IPS-18a (cell line): Measurements from ENCODE around the gene PGAP3.
A peak's percentile ranks its signal among the peaks of the same experiment; 100 is the strongest.

Source experiments
- H3K27ac ChIP-seq: one replicate; pipeline ENCODE4 v1.5.1; 2013; ENCODE audit warnings: low read length
- H3K27me3 ChIP-seq: one replicate; pipeline ENCODE4 v1.6.1; 2013; ENCODE audit warnings: mild to moderate bottlenecking, low read length; ENCODE audit not compliant: control insufficient read depth, insufficient read depth
- H3K36me3 ChIP-seq: one replicate; pipeline ENCODE4 v1.6.1; 2013; ENCODE audit warnings: low read depth, low read length; ENCODE audit not compliant: control insufficient read depth
- H3K4me1 ChIP-seq: one replicate; pipeline ENCODE4 v1.6.1; 2013; ENCODE audit warnings: low read depth, low read length; ENCODE audit not compliant: control insufficient read depth
- H3K4me3 ChIP-seq: one replicate; pipeline ENCODE4 v1.5.1; 2013; ENCODE audit warnings: low read length
- H3K9ac ChIP-seq: one replicate; pipeline ENCODE4 v1.6.1; 2013; ENCODE audit warnings: mild to moderate bottlenecking, low read length, moderate library complexity
- H3K9me3 ChIP-seq: one replicate; pipeline ENCODE4 v1.6.1; 2013; ENCODE audit warnings: low read depth, low read length; ENCODE audit not compliant: control insufficient read depth

The PGAP3 gene

GRCh38 chr17:39634384-39634871, 53.4 kb downstream of the PGAP3 start:
- no peaks in the 10 kb centered on the region for H3K36me3 ChIP-seq
- H3K27me3 ChIP-seq, result peaks cover 4% of the 10 kb centered on the region
- peaks cover 41% of the 10 kb centered on the region for H3K4me1 ChIP-seq
- H3K9me3 ChIP-seq, result no peaks in the 10 kb centered on the region
- H3K9ac ChIP-seq, result no peak overlapping the region
- no peak overlapping the region for H3K4me3 ChIP-seq
- no peak overlapping the region for H3K27ac ChIP-seq

- Histone ChIP-seq H3K9me3 (no peaks in the 10 kb centered on the region), H3K4me3 (no peak overlapping the region), H3K4me1 (peaks cover 49% of the 10 kb centered on the region), H3K27ac (no peak overlapping the region), H3K27me3 (peaks cover 4% of the 10 kb centered on the region), H3K9ac (no peak overlapping the region), H3K36me3 (no peaks in the 10 kb centered on the region)
Observed at GRCh38 chr17:39633570-39634183, 54.2 kb downstream of the PGAP3 start.

- no peak overlapping the region for H3K9ac ChIP-seq
- H3K9me3 ChIP-seq, result no peaks in the 10 kb centered on the region
- peaks cover 53% of the 10 kb centered on the region for H3K4me1 ChIP-seq
- H3K4me3 ChIP-seq, result no peak overlapping the region
- no peaks in the 10 kb centered on the region for H3K36me3 ChIP-seq
- H3K27me3 ChIP-seq, result peaks cover 17% of the 10 kb centered on the region
- H3K27ac ChIP-seq, result no peak overlapping the region
Observed at GRCh38 chr17:39632153-39632941, 55.5 kb downstream of the PGAP3 start.

DNA sequence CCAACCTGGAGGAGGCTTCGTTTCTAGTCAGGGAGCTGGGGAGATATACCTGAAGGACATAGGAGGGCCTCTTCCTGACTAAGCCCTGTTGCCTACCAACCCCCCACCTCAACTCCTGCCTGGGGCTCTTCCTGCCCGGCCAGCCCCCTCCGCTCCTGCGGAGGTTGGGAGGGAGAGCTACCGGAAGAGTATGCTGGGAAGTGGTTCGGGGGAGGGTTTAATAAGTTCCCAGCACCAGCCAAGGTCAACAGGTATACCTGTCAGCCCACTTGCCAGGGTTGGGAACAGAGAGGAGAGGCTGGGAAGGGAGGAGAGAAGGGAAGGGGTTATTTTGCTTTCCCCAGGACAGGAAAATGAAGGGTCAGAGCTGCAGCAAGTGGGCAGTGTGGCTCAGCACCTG, 56.5 kb downstream of the PGAP3 start:
- Histone ChIP-seq H3K27me3 (peaks cover 27% of the 10 kb centered on the region), H3K9ac (no peak overlapping the region), H3K4me3 (peak overlapping the region; percentile 20), H3K27ac (no peak overlapping the region), H3K36me3 (no peaks in the 10 kb centered on the region), H3K4me1 (peaks cover 50% of the 10 kb centered on the region), H3K9me3 (no peaks in the 10 kb centered on the region)

DNA sequence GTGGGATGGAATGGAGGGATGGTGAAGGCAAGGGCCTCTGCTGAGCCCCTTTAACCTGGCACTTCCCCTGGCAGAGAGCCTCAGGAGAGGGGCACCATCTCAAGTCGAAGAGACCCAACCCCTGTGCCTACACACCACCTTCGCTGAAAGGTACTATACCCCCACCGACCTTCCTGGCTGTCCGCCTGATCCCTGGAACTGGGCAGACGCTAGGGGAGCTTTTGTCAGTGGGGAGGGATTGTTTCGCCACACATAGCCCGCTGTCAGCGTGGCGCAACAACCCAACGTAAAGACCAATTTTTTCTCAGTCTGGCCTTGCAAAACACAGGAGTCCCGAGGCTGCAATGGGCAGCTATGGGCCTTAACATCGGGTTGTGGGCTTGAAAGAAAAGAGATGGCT, 58.0 kb downstream of the PGAP3 start:
- Histone ChIP-seq H3K36me3 (no peaks in the 10 kb centered on the region), H3K4me1 (peaks cover 41% of the 10 kb centered on the region), H3K9ac (no peak overlapping the region), H3K9me3 (no peaks in the 10 kb centered on the region), H3K27me3 (peaks cover 42% of the 10 kb centered on the region), H3K27ac (no peak overlapping the region), H3K4me3 (no peak overlapping the region)

- Histone ChIP-seq H3K4me3 (no peak overlapping the region), H3K4me1 (peaks cover 41% of the 10 kb centered on the region), H3K9me3 (no peaks in the 10 kb centered on the region), H3K36me3 (no peaks in the 10 kb centered on the region), H3K9ac (no peak overlapping the region), H3K27me3 (peaks cover 46% of the 10 kb centered on the region), H3K27ac (no peak overlapping the region)
Observed at GRCh38 chr17:39629494-39629880, 58.4 kb downstream of the PGAP3 start.

DNA sequence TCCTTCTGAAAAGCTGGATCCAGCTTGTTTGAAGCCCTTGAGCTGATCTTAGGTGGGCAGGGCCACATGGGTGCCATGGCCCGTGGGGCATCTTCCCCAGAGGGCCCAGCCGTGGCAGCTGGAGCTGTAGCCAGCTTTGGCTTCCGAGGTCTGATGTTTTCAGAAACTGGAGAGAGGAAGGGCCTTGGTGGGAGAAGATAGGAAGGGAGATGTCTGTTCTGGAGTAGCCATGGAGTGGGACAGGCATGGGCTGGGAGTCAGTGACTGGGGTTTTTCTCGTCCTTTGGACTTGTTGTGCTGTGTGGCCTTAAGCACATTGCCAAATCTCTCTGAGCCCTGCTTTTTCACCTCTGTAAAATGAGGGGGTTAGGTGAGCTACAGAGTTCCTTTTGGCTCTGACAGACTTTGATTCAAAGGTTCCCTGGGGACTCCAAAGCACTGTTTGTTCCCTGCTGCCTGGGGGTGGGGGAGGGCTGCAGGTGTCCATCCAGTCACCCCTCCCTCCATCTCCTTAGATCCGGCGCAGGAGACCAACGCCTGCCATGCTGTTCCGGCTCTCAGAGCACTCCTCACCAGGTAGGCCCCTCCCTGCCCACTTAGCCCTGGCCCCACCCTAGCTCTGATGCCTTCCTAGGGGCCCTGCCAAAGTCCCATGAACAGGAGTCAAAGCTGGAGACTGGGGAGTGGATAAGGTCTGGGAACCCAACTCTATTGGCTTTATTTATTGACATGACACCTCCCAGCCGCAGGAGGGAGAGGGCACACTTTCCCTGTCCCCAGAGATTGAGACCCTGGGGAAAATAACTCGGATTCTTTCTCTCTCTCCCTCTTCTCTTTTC, 59.0 kb downstream of the PGAP3 start:
- Histone ChIP-seq H3K4me3 (no peak overlapping the region), H3K36me3 (no peaks in the 10 kb centered on the region), H3K9me3 (no peaks in the 10 kb centered on the region), H3K4me1 (peaks cover 41% of the 10 kb centered on the region), H3K9ac (no peak overlapping the region), H3K27ac (no peak overlapping the region), H3K27me3 (peaks cover 50% of the 10 kb centered on the region)

DNA sequence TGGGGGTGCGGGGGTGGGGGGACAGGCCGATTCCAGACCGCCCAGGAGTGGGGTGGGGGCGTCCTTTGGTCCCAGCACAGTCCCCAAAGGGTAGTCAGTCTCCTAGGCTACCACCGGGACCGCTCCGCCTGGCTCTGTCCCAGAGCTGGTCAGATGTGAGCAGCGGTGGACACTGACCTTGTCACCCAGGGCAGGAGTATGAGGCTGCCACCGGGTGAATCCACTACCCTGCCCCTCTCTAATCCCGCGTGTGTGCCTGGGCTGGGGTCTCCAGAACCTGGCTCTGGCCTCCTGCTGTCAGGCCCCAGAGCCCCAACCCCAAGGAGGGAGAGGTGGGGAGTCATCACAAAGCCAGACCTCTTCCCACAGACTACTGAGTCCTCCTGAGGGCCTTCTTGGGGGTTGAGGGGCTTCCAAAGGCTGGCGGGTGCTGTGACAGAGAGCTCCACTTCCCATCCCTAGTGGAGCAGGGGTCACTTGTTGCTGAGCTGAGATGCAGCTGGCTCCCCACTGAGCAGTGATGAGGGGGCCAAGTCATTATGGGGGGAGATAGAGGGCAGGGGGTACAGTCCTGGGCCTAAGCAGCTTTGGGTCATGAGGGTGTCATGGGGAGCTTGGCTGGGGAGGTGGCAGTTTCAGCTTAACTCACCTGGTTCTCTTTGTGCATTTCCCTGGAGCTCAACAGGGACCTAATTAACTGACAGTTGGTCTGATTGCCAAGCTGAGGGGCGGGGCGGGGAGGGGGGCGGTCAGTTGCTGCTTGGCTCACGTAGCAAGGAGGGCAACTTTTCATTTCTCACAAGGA, 59.9 kb downstream of the PGAP3 start:
- H3K27ac ChIP-seq, result no peak overlapping the region
- H3K27me3 ChIP-seq, result peaks cover 54% of the 10 kb centered on the region
- peak overlapping the region; percentile 67 for H3K4me3 ChIP-seq
- no peaks in the 10 kb centered on the region for H3K9me3 ChIP-seq
- peaks cover 44% of the 10 kb centered on the region for H3K4me1 ChIP-seq
- H3K36me3 ChIP-seq, result no peaks in the 10 kb centered on the region
- no peak overlapping the region for H3K9ac ChIP-seq

DNA sequence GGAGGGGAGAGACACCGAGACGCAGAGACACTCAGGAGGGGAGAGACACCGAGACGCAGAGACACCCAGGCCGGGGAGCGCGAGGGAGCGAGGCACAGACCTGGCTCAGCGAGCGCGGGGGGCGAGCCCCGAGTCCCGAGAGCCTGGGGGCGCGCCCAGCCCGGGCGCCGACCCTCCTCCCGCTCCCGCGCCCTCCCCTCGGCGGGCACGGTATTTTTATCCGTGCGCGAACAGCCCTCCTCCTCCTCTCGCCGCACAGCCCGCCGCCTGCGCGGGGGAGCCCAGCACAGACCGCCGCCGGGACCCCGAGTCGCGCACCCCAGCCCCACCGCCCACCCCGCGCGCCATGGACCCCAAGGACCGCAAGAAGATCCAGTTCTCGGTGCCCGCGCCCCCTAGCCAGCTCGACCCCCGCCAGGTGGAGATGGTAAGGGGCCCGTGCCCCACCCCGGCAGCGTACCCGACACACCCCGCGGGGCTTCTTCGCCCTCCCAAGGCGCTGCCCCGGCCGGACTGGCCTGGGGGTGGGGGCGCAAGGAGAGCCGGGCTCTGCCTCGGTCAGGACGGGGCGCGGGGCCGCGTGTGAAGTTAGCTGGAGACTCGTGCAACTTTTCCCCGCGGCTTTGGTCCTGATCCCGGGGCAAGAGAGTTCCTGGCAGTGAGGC, 60.7 kb downstream of the PGAP3 start:
- Histone ChIP-seq H3K27me3 (peaks cover 54% of the 10 kb centered on the region), H3K9me3 (no peaks in the 10 kb centered on the region), H3K4me1 (peaks cover 39% of the 10 kb centered on the region), H3K4me3 (peak overlapping the region; percentile 67), H3K9ac (no peak overlapping the region), H3K36me3 (no peaks in the 10 kb centered on the region), H3K27ac (no peak overlapping the region)

DNA sequence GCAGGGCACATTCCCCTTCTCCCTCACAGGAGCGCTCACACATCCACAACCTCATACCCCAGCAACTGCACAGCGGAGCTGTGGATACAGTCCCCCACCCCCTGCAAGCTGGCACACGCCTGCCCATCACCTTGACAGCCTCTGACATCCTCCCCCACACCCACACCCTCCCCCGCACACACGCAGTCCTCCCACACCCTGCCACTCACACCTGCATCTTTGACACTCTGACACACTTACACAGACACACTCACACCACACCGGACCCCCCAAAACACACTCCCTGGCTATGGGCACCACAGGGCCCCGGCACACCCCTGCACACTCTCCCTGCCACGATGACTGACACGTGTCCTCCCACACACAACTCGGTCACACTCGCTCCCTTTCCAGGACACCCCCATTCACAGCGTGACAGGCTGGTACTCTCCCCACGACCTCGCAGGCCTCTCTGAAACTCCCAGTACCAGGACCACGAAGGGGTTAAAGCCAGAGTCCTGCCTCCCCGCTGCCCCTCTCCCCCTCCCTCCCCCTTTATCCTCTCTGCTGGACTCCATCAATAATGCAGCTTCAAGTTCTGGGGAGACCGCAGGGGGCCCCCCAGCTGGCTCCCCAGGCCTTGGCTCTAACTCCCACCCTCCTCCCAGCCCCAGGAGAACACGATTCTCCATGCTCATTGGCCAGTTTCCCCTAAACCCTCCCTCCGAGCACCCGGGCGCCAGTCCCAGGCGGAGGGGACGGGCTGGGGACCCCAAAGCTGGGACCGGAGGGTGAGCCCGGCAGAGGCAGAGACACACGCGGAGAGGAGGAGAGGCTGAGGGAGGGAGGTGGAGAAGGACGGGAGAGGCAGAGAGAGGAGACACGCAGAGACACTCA, 61.4 kb downstream of the PGAP3 start, which contains the start of gene PPP1R1B:
Gene PPP1R1B (plus strand): TSS at position 782 of the 876 bp plus-strand sequence. CDS start 441 bp downstream, outside the sequence.
- Histone ChIP-seq H3K9ac (no peak within 1 kb of the TSS), H3K9me3 (no peaks in the 10 kb centered on the region), H3K36me3 (no peaks in the 10 kb centered on the region), H3K27me3 (peaks cover 54% of the 10 kb centered on the region), H3K27ac (no peak within 1 kb of the TSS), H3K4me3 (peak within 1 kb of the TSS; percentile 67), H3K4me1 (peaks cover 33% of the 10 kb centered on the region)
